K562 (cell line): ENCODE results near the gene CBFA2T2. TPM values are rescaled to one million over a fixed set of nuclear protein-coding genes. Genes with fewer than 3 reads are reported as not detected.

Experiments
- ATAC-seq: fragments of 200-7000 bp; cut with Tn5 transposase; 3 replicates; pipeline ENCODE4 v1.9.1; 2020; ENCODE audit warnings: moderate library complexity
- BruUV-seq: library from RNA; stranded (reverse); fragments of 400-500 nt; replicated peaks from 2 replicates; lab custom pipeline; 2021; lab: Mats Ljungman, UMichigan
- CTCF ChIA-PET: fragments of 300-600 bp; formaldehyde crosslinking; extraction: SDS; loops from one replicate; lab custom pipeline; 2021; ENCODE audit warnings: low intra/inter-chr PET ratio; lab: Yijun Ruan, JAX
- POLR2A ChIA-PET: fragments of 300-600, 350-650 bp; sonication (Branson Sonifier 250); formaldehyde crosslinking; extraction: SDS; loops from one replicate; lab custom pipeline; 2021; ENCODE audit warnings: antibody characterized with exemption, inconsistent platforms; lab: Yijun Ruan, JAX
- DNase-seq, 4 experiments: peaks; one replicate each; pipeline versions ENCODE4 v3.0.0 to v3.0.0-alpha.2; 2011 to 2018; ENCODE audit warnings: low spot score in 3 of 4, mixed read lengths in 3 of 4; ENCODE audit errors: extremely low read depth in 1 of 4
- FAIRE-seq: peaks from 2 replicates; lab custom pipeline; 2011; peaks lifted over from hg19 to GRCh38; lab: Jason Lieb, UNC
- H2AFZ ChIP-seq: 2 replicates; pipeline ENCODE4 v1.6.0; 2011; ENCODE audit warnings: low read depth, low read length, control low read depth, inconsistent platforms
- H3K27ac ChIP-seq: fragments of 200-600 bp; 3 replicates; pipeline ENCODE4 v1.8.0; 2011; ENCODE audit warnings: low read depth, mild to moderate bottlenecking, control low read depth, inconsistent platforms, low read length, moderate library complexity, mixed read lengths; ENCODE audit errors: extremely low read depth
- H3K27me3 ChIP-seq, 2 experiments: fragments of 300-600 bp in 1 of 2; 2 replicates in 1 of 2; 3 replicates in 1 of 2; pipeline versions ENCODE4 v1.6.0 to v1.8.0; 2011; ENCODE audit warnings: inconsistent platforms in 2 of 2, low read length in 2 of 2, mild to moderate bottlenecking in 1 of 2, mixed read lengths in 1 of 2, moderate library complexity in 1 of 2; ENCODE audit not compliant: control insufficient read depth in 2 of 2, insufficient read depth in 2 of 2
- H3K36me3 ChIP-seq: fragments of 300-600 bp; 3 replicates; pipeline ENCODE4 v1.8.0; 2011; ENCODE audit warnings: mild to moderate bottlenecking, low read length, inconsistent platforms; ENCODE audit not compliant: control insufficient read depth, insufficient read depth
- H3K4me1 ChIP-seq, 2 experiments: fragments of 200-600 bp in 1 of 2; replicated peaks in 1 of 2; 2 replicates in 1 of 2; 3 replicates in 1 of 2; pipeline versions ENCODE4 v1.5.1 to v1.8.0; 2011; ENCODE audit warnings: inconsistent platforms in 2 of 2, low read length in 2 of 2, mild to moderate bottlenecking in 1 of 2, mixed read lengths in 1 of 2, moderate library complexity in 1 of 2; ENCODE audit not compliant: control insufficient read depth in 2 of 2, insufficient read depth in 2 of 2
- H3K4me2 ChIP-seq: 2 replicates; pipeline ENCODE4 v1.6.1; 2011; ENCODE audit warnings: low read length, control low read depth, inconsistent platforms, mixed read lengths; ENCODE audit not compliant: insufficient read depth
- H3K4me3 ChIP-seq: fragments of 200-600 bp; sonication (generic), shearing (Covaris generic); 2 replicates; pipeline ENCODE4 v1.5.1; 2016; ENCODE audit warnings: control low read depth, inconsistent platforms
- H3K79me2 ChIP-seq: fragments of 200-600 bp; 3 replicates; pipeline ENCODE4 v1.8.0; 2011; ENCODE audit warnings: low read length, inconsistent platforms; ENCODE audit not compliant: control insufficient read depth, insufficient read depth
- H3K9ac ChIP-seq, 2 experiments: 2 replicates each; pipeline versions ENCODE4 v1.6.0 to v1.6.1; 2011; ENCODE audit warnings: low read depth in 2 of 2, low read length in 2 of 2, control low read depth in 1 of 2, inconsistent platforms in 1 of 2, mild to moderate bottlenecking in 1 of 2, mixed read lengths in 1 of 2; ENCODE audit not compliant: insufficient read depth in 1 of 2
- H3K9me1 ChIP-seq: one replicate; pipeline ENCODE4 v1.6.0; 2011; ENCODE audit warnings: inconsistent platforms, mild to moderate bottlenecking, low read length, moderate library complexity; ENCODE audit not compliant: control insufficient read depth, insufficient read depth
- H3K9me3 ChIP-seq: replicated peaks from 2 replicates; pipeline ENCODE4 v1.5.1; 2011; ENCODE audit warnings: low read depth, low read length, inconsistent platforms; ENCODE audit not compliant: control insufficient read depth, insufficient read depth
- H4K20me1 ChIP-seq: replicated peaks from 2 replicates; pipeline ENCODE4 v1.6.1; 2011; ENCODE audit warnings: low read length, inconsistent platforms, mixed read lengths; ENCODE audit not compliant: control insufficient read depth, insufficient read depth
- C11orf30 ChIP-seq: fragments of 450-650 bp; IDR thresholded peaks from 2 replicates; pipeline ENCODE4 v1.6.1; 2016; ENCODE audit warnings: low read depth, mild to moderate bottlenecking
- CBFB ChIP-seq: sonication (generic); formaldehyde crosslinking; IDR thresholded peaks from 2 replicates; pipeline ENCODE4 v1.4.0; 2020; ENCODE audit warnings: mild to moderate bottlenecking, missing genetic modification reagents
- CTBP1 ChIP-seq: fragments of 450-650 bp; IDR thresholded peaks from 2 replicates; pipeline ENCODE4 v1.6.1; 2016; ENCODE audit warnings: borderline replicate concordance
- KDM1A ChIP-seq, 2 experiments: fragments of 450-650 bp; IDR thresholded peaks; 2 replicates each; pipeline ENCODE4 v1.6.1; 2016; ENCODE audit warnings: mild to moderate bottlenecking in 2 of 2
- LEF1 ChIP-seq: fragments of 450-650 bp; IDR thresholded peaks from 2 replicates; pipeline ENCODE4 v1.6.1; 2016; ENCODE audit warnings: mild to moderate bottlenecking
- MAFF ChIP-seq: IDR thresholded peaks from 2 replicates; pipeline ENCODE4 v1.6.1; 2012; ENCODE audit warnings: low read length, improper control_type of control experiment
- MAFG ChIP-seq: fragments of 450-650 bp; conservative IDR thresholded peaks from 2 replicates; pipeline ENCODE4 v1.6.1; 2016; ENCODE audit warnings: missing genetic modification characterization, missing compliant biosample characterization
- MAFK ChIP-seq: IDR thresholded peaks from 2 replicates; pipeline ENCODE4 v1.6.1; 2011; ENCODE audit warnings: low read length, improper control_type of control experiment
- MTF1 ChIP-seq: fragments of 250-450 bp; sonication (Bioruptor Pico); IDR thresholded peaks from 2 replicates; pipeline ENCODE4 v1.9.0; 2021; ENCODE audit warnings: moderate library complexity, mild to moderate bottlenecking, inconsistent platforms, borderline replicate concordance
- NFE2 ChIP-seq: IDR thresholded peaks from 2 replicates; pipeline ENCODE4 v1.6.1; 2014; ENCODE audit warnings: antibody characterized with exemption, low read depth
- NFE2L1 ChIP-seq: fragments of 450-650 bp; IDR thresholded peaks from 2 replicates; pipeline ENCODE4 v1.6.1; 2016; ENCODE audit warnings: missing genetic modification characterization, low read depth, mild to moderate bottlenecking, missing compliant biosample characterization, moderate library complexity, borderline replicate concordance
- PTRF ChIP-seq: fragments of 450-650 bp; IDR thresholded peaks from 2 replicates; pipeline ENCODE4 v1.6.1; 2016; ENCODE audit warnings: mild to moderate bottlenecking, missing genetic modification characterization, missing compliant biosample characterization
- RCOR1 ChIP-seq, 2 experiments: IDR thresholded peaks; 2 replicates each; pipeline ENCODE4 v1.6.1; 2012; ENCODE audit warnings: low read depth in 2 of 2, low read length in 2 of 2, borderline replicate concordance in 1 of 2, improper control_type of control experiment in 1 of 2
- SP1 ChIP-seq: sonication (generic); formaldehyde crosslinking; IDR thresholded peaks from 2 replicates; pipeline ENCODE4 v1.8.1; 2022; ENCODE audit warnings: mild to moderate bottlenecking, missing genetic modification reagents
- TCF3 ChIP-seq: sonication (generic); formaldehyde crosslinking; IDR thresholded peaks from 2 replicates; pipeline ENCODE4 v1.4.0; 2020; ENCODE audit warnings: mild to moderate bottlenecking, missing genetic modification reagents
- ZKSCAN1 ChIP-seq: fragments of 150-350 bp; IDR thresholded peaks from 2 replicates; pipeline ENCODE4 v1.6.1; 2016; ENCODE audit warnings: low read depth, low read length
- ZNF316 ChIP-seq: fragments of 450-650 bp; IDR thresholded peaks from 2 replicates; pipeline ENCODE4 v1.6.1; 2016
- ZNF778 ChIP-seq: fragments of 450-650 bp; formaldehyde crosslinking; IDR thresholded peaks from 2 replicates; pipeline ENCODE4 v1.4.0; 2020; ENCODE audit warnings: mild to moderate bottlenecking, moderate library complexity
- WGBS: fragments of 100-300 bp; shearing (Covaris generic); methylation state at CpG from one replicate; pipeline ENCODE4 v1.1.6; 2016; ENCODE audit warnings: low coverage, mixed read lengths; ENCODE audit not compliant: insufficient coverage; ENCODE audit errors: missing lambda C conversion rate; 5-methylcytosine and 5-hydroxymethylcytosine counted together
- in situ Hi-C: fragments of 300-500 bp; cut with MboI; formaldehyde crosslinking; loops from 4 replicates; pipeline ENCODE4 v1.15.0; 2018; ENCODE audit warnings: inconsistent platforms, mixed read lengths
- intact Hi-C: fragments of 100-400 bp; cut with micrococcal nuclease; formaldehyde crosslinking; loops from 2 replicates; pipeline ENCODE4 v1.14.2; 2022
- polyA plus RNA-seq, 8 experiments: library from polyadenylated mRNA; depleted of rRNA in 4 of 8; stranded (reverse) in 5 of 8; unstranded in 3 of 8; fragments of >200 nt; fragmentation: Nextera tagmentation in 2 of 8; fragmentation: Illumina TruSeq in 1 of 8; extraction: Ambion mirVana in 2 of 8; extraction: Trizol in 1 of 8; gene quantifications; 2 replicates each; pipeline versions ENCODE4 v1.2.1 to v1.2.3, GENCODE V29; 2011 to 2014; ENCODE audit warnings: inconsistent platforms in 1 of 8, missing spikeins in 1 of 8
- total RNA-seq, 7 experiments: library from RNA; depleted of rRNA in 6 of 7; stranded (reverse); fragments of >200 nt in 6 of 7; fragmentation: Illumina TruSeq in 2 of 7; extraction: Trizol in 2 of 7; gene quantifications; 2 replicates each; pipeline versions ENCODE4 v1.2.1 to v1.2.3, GENCODE V29; 2011 to 2021; ENCODE audit warnings: low replicate concordance in 1 of 7
- TF ChIP-seq, protein P1 (sequence below), 3 experiments: IDR thresholded peaks in 2 of 3; conservative IDR thresholded peaks in 1 of 3; 2 replicates each; pipeline ENCODE4 v1.5.1; 2011 to 2012; ENCODE audit warnings: low read length in 3 of 3, mild to moderate bottlenecking in 3 of 3, control low read depth in 2 of 3, improper control_type of control experiment in 1 of 3, inconsistent platforms in 1 of 3, low read depth in 1 of 3, mixed read lengths in 1 of 3, moderate library complexity in 1 of 3; ENCODE audit not compliant: insufficient read depth in 2 of 3
- TF ChIP-seq, protein P2 (sequence below): fragments of 250-450 bp; sonication (Bioruptor Pico); IDR thresholded peaks from 2 replicates; pipeline ENCODE4 v1.5.0; 2020; ENCODE audit warnings: mild to moderate bottlenecking, borderline replicate concordance

Gene CBFA2T2
- total and polyA plus RNA-seq, 9 of the 15 experiments (the other 6 are each of a cell fraction or from before 2014, with no cell fraction given) = 0.27 to 9.6 (median 5.8) TPM

GRCh38 chr20:33515569-33516216 is 25.8 kb downstream of the CBFA2T2 start (continued):
- no peak for TF ChIP-seq ZNF778 (CRISPR knock-in tag)
- TF ChIP-seq, protein P1, sequence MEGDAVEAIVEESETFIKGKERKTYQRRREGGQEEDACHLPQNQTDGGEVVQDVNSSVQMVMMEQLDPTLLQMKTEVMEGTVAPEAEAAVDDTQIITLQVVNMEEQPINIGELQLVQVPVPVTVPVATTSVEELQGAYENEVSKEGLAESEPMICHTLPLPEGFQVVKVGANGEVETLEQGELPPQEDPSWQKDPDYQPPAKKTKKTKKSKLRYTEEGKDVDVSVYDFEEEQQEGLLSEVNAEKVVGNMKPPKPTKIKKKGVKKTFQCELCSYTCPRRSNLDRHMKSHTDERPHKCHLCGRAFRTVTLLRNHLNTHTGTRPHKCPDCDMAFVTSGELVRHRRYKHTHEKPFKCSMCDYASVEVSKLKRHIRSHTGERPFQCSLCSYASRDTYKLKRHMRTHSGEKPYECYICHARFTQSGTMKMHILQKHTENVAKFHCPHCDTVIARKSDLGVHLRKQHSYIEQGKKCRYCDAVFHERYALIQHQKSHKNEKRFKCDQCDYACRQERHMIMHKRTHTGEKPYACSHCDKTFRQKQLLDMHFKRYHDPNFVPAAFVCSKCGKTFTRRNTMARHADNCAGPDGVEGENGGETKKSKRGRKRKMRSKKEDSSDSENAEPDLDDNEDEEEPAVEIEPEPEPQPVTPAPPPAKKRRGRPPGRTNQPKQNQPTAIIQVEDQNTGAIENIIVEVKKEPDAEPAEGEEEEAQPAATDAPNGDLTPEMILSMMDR (IDR thresholded peaks at IDR 0.05 in 2 of 3, conservative IDR thresholded peaks at IDR 0.05 in 1 of 3; ENCODE audit: insufficient read depth in 2 of 3, low read depth in 1 of 3, low read length in 3 of 3) = peak; percentile 31 to 39 (median 35); a peak in 4 of 6 replicates
- peak in 1 of 2 experiments; percentile 7; a peak in 1 of 4 replicates for TF ChIP-seq RCOR1 (IDR thresholded peaks at IDR 0.05; ENCODE audit: borderline replicate concordance in 1 of 2, low read depth in 2 of 2, low read length in 2 of 2)
- peak; percentile 50 to 59; a peak in 3 of 4 replicates for TF ChIP-seq KDM1A (IDR thresholded peaks at IDR 0.05)
- no peak for TF ChIP-seq LEF1
- TF ChIP-seq MTF1 (CRISPR knock-in tag) = no peak
- TF ChIP-seq CBFB (CRISPR knock-in tag) = no peak

DNA sequence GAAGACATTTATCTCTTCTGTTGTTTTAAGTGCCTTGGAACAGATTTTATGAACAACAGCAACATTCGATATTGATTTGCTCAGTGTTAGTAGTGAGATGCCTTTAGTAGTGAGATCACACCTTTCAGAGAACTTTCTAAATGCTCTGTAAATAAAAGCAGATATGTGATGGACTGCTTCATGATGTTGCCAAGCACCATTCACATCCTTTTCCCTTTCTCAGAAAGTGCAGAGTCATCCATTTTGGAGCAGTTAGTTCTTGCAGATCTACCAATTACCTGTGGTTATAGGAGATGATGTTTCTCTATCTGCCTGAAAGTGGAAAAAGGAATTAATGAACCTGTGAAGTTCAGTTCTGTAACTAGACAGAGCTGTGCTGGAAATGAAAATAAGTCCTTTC is 27.0 kb downstream of the CBFA2T2 start:
- in situ Hi-C loops (no loop called here), intact Hi-C loops (no loop called here)
- Histone ChIP-seq H3K27ac (no peak overlapping the region), H3K9me3 (no peaks in the 10 kb centered on the region), H3K79me2 (peaks cover 7% of the 10 kb centered on the region; the same call in 1 of the 3 replicates), H3K27me3 (no peaks in the 10 kb centered on the region), H3K9ac (no peak overlapping the region), H3K4me1 (peaks cover 3 to 5% of the 10 kb centered on the region in 2 experiments; a peak in 2 of 5 replicates), H2AFZ (no peak overlapping the region), H3K4me2 (no peak overlapping the region), H3K4me3 (no peak overlapping the region), H4K20me1 (0 out of 2 replicates have a peak, but pooled peaks cover 3% of the 10 kb centered on the region), H3K36me3 (no peaks in the 10 kb centered on the region), H3K9me1 (no peaks in the 10 kb centered on the region)
- FAIRE-seq (no peak), DNase-seq (peak in 1 of 4 experiments; percentile 18), ATAC-seq (no peak)
- BruUV-seq = no TSS peak
- WGBS = 14% methylated on average over 1 of the region's 1 CpG
- CTCF ChIA-PET = no interaction called here
- POLR2A ChIA-PET = no interaction called here
- peak; percentile 92 for TF ChIP-seq MAFF
- TF ChIP-seq, protein P2, sequence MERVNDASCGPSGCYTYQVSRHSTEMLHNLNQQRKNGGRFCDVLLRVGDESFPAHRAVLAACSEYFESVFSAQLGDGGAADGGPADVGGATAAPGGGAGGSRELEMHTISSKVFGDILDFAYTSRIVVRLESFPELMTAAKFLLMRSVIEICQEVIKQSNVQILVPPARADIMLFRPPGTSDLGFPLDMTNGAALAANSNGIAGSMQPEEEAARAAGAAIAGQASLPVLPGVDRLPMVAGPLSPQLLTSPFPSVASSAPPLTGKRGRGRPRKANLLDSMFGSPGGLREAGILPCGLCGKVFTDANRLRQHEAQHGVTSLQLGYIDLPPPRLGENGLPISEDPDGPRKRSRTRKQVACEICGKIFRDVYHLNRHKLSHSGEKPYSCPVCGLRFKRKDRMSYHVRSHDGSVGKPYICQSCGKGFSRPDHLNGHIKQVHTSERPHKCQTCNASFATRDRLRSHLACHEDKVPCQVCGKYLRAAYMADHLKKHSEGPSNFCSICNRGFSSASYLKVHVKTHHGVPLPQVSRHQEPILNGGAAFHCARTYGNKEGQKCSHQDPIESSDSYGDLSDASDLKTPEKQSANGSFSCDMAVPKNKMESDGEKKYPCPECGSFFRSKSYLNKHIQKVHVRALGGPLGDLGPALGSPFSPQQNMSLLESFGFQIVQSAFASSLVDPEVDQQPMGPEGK (CRISPR knock-in tag) = no peak
- no peak for TF ChIP-seq SP1 (CRISPR knock-in tag)
- TF ChIP-seq PTRF (tag) = no peak
- TF ChIP-seq ZKSCAN1 = no peak
- TF ChIP-seq ZNF316 = peak; percentile 98
- peak; percentile 91 for TF ChIP-seq MAFK
- TF ChIP-seq TCF3 (CRISPR knock-in tag) = no peak
- peak; percentile 41; the same call in 1 of the 2 replicates for TF ChIP-seq CTBP1
- TF ChIP-seq C11orf30 = peak; percentile 97
- peak; percentile 96 for TF ChIP-seq MAFG (tag)
- TF ChIP-seq NFE2L1 = peak; percentile 57; the same call in 1 of the 2 replicates
- TF ChIP-seq NFE2 = peak; percentile 83
